Stimulated activated effector memory CD8-positive, alpha-beta T cell treated with anti-CD3 and anti-CD28 coated beads, Interleukin-12 subunit alpha, Interleukin-12 subunit beta, amount 100 ng/mL, for 72 hours (primary cell): ENCODE measurements around the gene CGN.

Experiments
- ATAC-seq: fragments of 150-1000 bp; cut with Tn5 transposase; 2 replicates; pipeline ENCODE4 v1.10.0; 2021
- DNase-seq, 2 donors: peaks; one replicate each; pipeline ENCODE4 v3.0.0; 2021 to 2022; ENCODE audit warnings: low spot score in 2 of 2
- H3K27ac Mint-ChIP-seq: one replicate; pipeline ENCODE4 v1.8.0; 2022; ENCODE audit warnings: mild to moderate bottlenecking, mixed read lengths
- H3K36me3 Mint-ChIP-seq: one replicate; pipeline ENCODE4 v1.8.0; 2022; ENCODE audit warnings: mild to moderate bottlenecking, mixed read lengths
- H3K4me1 Mint-ChIP-seq: one replicate; pipeline ENCODE4 v1.8.0; 2022; ENCODE audit warnings: mixed read lengths
- H3K4me3 Mint-ChIP-seq: one replicate; pipeline ENCODE4 v1.8.0; 2022; ENCODE audit warnings: mild to moderate bottlenecking, mixed read lengths
- H3K9me3 Mint-ChIP-seq: one replicate; pipeline ENCODE4 v1.8.0; 2022; ENCODE audit warnings: mixed read lengths

Gene CGN

GRCh38 chr1:151579436-151580225 lies 68.4 kb downstream of the CGN start:
- Mint-ChIP-seq H3K4me1 (peaks cover 7% of the 10 kb centered on the region), H3K4me3 (no peak overlapping the region), H3K27ac (no peak overlapping the region), H3K36me3 (peaks cover 5% of the 10 kb centered on the region), H3K9me3 (no peaks in the 10 kb centered on the region)
- ATAC-seq = no peak
- DNase-seq = no peak

- no peak overlapping the region for H3K27ac Mint-ChIP-seq
- DNase-seq = no peak
- ATAC-seq = no peak
- no peaks in the 10 kb centered on the region for H3K9me3 Mint-ChIP-seq
- no peaks in the 10 kb centered on the region for H3K4me1 Mint-ChIP-seq
- peaks cover 5% of the 10 kb centered on the region for H3K36me3 Mint-ChIP-seq
- no peak overlapping the region for H3K4me3 Mint-ChIP-seq
Measured at GRCh38 chr1:151581451-151581850, 70.3 kb downstream of the CGN start.

- Mint-ChIP-seq H3K9me3 (no peaks in the 10 kb centered on the region), H3K36me3 (peaks cover 5% of the 10 kb centered on the region), H3K4me3 (no peak overlapping the region), H3K27ac (no peak overlapping the region), H3K4me1 (no peaks in the 10 kb centered on the region)
- DNase-seq = no peak
- ATAC-seq = no peak
Measured at GRCh38 chr1:151581921-151582320, 70.7 kb downstream of the CGN start.

GRCh38 chr1:151583796-151584195 lies 72.6 kb downstream of the CGN start:
- no peaks in the 10 kb centered on the region for H3K9me3 Mint-ChIP-seq
- ATAC-seq = no peak
- no peak overlapping the region for H3K4me3 Mint-ChIP-seq
- no peak for DNase-seq
- H3K36me3 Mint-ChIP-seq = no peaks in the 10 kb centered on the region
- no peak overlapping the region for H3K27ac Mint-ChIP-seq
- H3K4me1 Mint-ChIP-seq = no peaks in the 10 kb centered on the region

GRCh38 chr1:151584278-151584677 lies 73.1 kb downstream of the CGN start:
- H3K4me3 Mint-ChIP-seq = no peak overlapping the region
- no peaks in the 10 kb centered on the region for H3K9me3 Mint-ChIP-seq
- H3K4me1 Mint-ChIP-seq = no peaks in the 10 kb centered on the region
- H3K36me3 Mint-ChIP-seq = no peaks in the 10 kb centered on the region
- no peak for ATAC-seq
- DNase-seq = no peak
- no peak overlapping the region for H3K27ac Mint-ChIP-seq

- ATAC-seq = no peak
- H3K27ac Mint-ChIP-seq = no peak overlapping the region
- H3K4me3 Mint-ChIP-seq = no peak overlapping the region
- H3K36me3 Mint-ChIP-seq = no peaks in the 10 kb centered on the region
- no peak for DNase-seq
- H3K4me1 Mint-ChIP-seq = no peaks in the 10 kb centered on the region
- H3K9me3 Mint-ChIP-seq = no peaks in the 10 kb centered on the region
Measured at GRCh38 chr1:151584780-151585179, 73.6 kb downstream of the CGN start.

GRCh38 chr1:151585622-151586021 lies 74.4 kb downstream of the CGN start:
- ATAC-seq (no peak), DNase-seq (no peak)
- Mint-ChIP-seq H3K9me3 (no peaks in the 10 kb centered on the region), H3K4me1 (no peaks in the 10 kb centered on the region), H3K4me3 (no peak overlapping the region), H3K27ac (no peak overlapping the region), H3K36me3 (no peaks in the 10 kb centered on the region)
